Measurements from ENCODE around the gene SLC12A8.

DNA sequence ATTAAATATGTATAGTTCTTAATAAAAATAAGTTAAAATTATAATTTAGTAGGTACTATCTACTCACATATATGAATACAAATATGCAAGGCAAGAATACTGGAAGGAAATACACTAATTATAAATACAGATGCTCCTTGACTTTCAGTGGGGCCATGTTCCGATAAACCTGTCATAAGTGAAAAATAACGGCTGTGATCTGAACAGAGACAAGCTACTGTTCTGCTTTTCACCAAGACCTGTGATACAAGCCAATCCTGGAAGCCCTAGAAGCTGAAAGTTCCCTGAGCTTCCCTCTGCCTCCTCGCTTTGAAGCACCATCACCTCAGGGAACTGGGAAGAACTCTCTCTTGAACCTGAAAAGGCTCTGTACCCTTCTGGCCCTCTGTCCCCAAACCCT is 55.4 kb downstream of the SLC12A8 start:
- TF ChIP-seq, protein P1, sequence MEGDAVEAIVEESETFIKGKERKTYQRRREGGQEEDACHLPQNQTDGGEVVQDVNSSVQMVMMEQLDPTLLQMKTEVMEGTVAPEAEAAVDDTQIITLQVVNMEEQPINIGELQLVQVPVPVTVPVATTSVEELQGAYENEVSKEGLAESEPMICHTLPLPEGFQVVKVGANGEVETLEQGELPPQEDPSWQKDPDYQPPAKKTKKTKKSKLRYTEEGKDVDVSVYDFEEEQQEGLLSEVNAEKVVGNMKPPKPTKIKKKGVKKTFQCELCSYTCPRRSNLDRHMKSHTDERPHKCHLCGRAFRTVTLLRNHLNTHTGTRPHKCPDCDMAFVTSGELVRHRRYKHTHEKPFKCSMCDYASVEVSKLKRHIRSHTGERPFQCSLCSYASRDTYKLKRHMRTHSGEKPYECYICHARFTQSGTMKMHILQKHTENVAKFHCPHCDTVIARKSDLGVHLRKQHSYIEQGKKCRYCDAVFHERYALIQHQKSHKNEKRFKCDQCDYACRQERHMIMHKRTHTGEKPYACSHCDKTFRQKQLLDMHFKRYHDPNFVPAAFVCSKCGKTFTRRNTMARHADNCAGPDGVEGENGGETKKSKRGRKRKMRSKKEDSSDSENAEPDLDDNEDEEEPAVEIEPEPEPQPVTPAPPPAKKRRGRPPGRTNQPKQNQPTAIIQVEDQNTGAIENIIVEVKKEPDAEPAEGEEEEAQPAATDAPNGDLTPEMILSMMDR (IDR thresholded peaks at IDR 0.05 in 8 of 11, conservative IDR thresholded peaks at IDR 0.05 in 3 of 11): no peak
- TF ChIP-seq POLR2A (IDR thresholded peaks at IDR 0.05): no peak
- TF ChIP-seq POLR2AphosphoS5 (IDR thresholded peaks at IDR 0.05): no peak
